Activated naive CD8-positive, alpha-beta T cell treated with anti-CD3 and anti-CD28 coated beads, Interleukin-2, amount 10 ng/mL, durations not matched to agents 7 days and 5 days (primary cell): Measurements from ENCODE around the gene KRT24. TPM values are rescaled to one million over a fixed set of nuclear protein-coding genes. Genes with fewer than 3 reads are reported as not detected.

Experiments used
- ATAC-seq: fragments of 150-1000 bp; cut with Tn5 transposase; one replicate; pipeline ENCODE4 v1.10.0; 2021; ENCODE audit warnings: low read depth, moderate library complexity
- POLR2A ChIA-PET: fragments of 350-600 bp; sonication (Branson Sonifier 250); formaldehyde crosslinking; loops from one replicate; lab custom pipeline; 2021; ENCODE audit warnings: antibody characterized with exemption; lab: Charles Lee
- DNase-seq: peaks from one replicate; pipeline ENCODE4 v3.0.0; 2021
- H3K27ac Mint-ChIP-seq: one replicate; pipeline ENCODE4 v1.8.0; 2022; ENCODE audit warnings: mild to moderate bottlenecking, mixed read lengths
- H3K27me3 Mint-ChIP-seq: one replicate; pipeline ENCODE4 v1.8.0; 2022; ENCODE audit warnings: mild to moderate bottlenecking, moderate library complexity, mixed read lengths
- H3K36me3 Mint-ChIP-seq: one replicate; pipeline ENCODE4 v1.8.0; 2021; ENCODE audit warnings: mild to moderate bottlenecking, mixed read lengths
- H3K4me1 Mint-ChIP-seq: one replicate; pipeline ENCODE4 v1.8.0; 2021; ENCODE audit warnings: mixed read lengths
- H3K4me3 Mint-ChIP-seq: one replicate; pipeline ENCODE4 v1.8.0; 2022; ENCODE audit warnings: mild to moderate bottlenecking, moderate library complexity, mixed read lengths
- H3K9me3 Mint-ChIP-seq: one replicate; pipeline ENCODE4 v1.8.0; 2021; ENCODE audit warnings: mixed read lengths
- total RNA-seq, 2 experiments: library from RNA; stranded (reverse); gene quantifications; one replicate each; pipeline ENCODE4 v1.2.3, GENCODE V29; 2021

The KRT24 gene
- total RNA-seq, 2 experiments from 2014 or later: not detected

GRCh38 chr17:40679523-40679907 is 24.0 kb downstream of the KRT24 start:
- POLR2A ChIA-PET: no interaction called here
- no peak overlapping the region for H3K4me3 Mint-ChIP-seq
- ATAC-seq (no peak), DNase-seq (no peak)
- H3K4me1 Mint-ChIP-seq: peaks cover 8% of the 10 kb centered on the region
- H3K9me3 Mint-ChIP-seq: no peaks in the 10 kb centered on the region
- H3K27ac Mint-ChIP-seq: no peak overlapping the region
- no peaks in the 10 kb centered on the region for H3K36me3 Mint-ChIP-seq
- peaks cover 52% of the 10 kb centered on the region for H3K27me3 Mint-ChIP-seq

- POLR2A ChIA-PET: no interaction called here
- Mint-ChIP-seq H3K9me3 (no peaks in the 10 kb centered on the region), H3K36me3 (no peaks in the 10 kb centered on the region), H3K27me3 (peaks cover 54% of the 10 kb centered on the region), H3K4me3 (no peak overlapping the region), H3K4me1 (peaks cover 8% of the 10 kb centered on the region), H3K27ac (no peak overlapping the region)
- DNase-seq: no peak
- ATAC-seq: no peak
Observed at GRCh38 chr17:40678902-40679522, 24.5 kb downstream of the KRT24 start.

- H3K4me1 Mint-ChIP-seq: peaks cover 8% of the 10 kb centered on the region
- no peak for ATAC-seq
- POLR2A ChIA-PET: no interaction called here
- H3K9me3 Mint-ChIP-seq: no peaks in the 10 kb centered on the region
- peaks cover 42% of the 10 kb centered on the region for H3K27me3 Mint-ChIP-seq
- no peak overlapping the region for H3K27ac Mint-ChIP-seq
- H3K4me3 Mint-ChIP-seq: no peak overlapping the region
- no peaks in the 10 kb centered on the region for H3K36me3 Mint-ChIP-seq
- DNase-seq: no peak
Observed at GRCh38 chr17:40675905-40676304, 27.6 kb downstream of the KRT24 start.

- Mint-ChIP-seq H3K9me3 (no peaks in the 10 kb centered on the region), H3K36me3 (no peaks in the 10 kb centered on the region), H3K27me3 (peaks cover 26% of the 10 kb centered on the region), H3K4me1 (peaks cover 3% of the 10 kb centered on the region), H3K4me3 (no peak overlapping the region), H3K27ac (no peak overlapping the region)
- DNase-seq (no peak), ATAC-seq (no peak)
- POLR2A ChIA-PET: no interaction called here
Observed at GRCh38 chr17:40672654-40673053, 30.9 kb downstream of the KRT24 start.

GRCh38 chr17:40671282-40671681 is 32.3 kb downstream of the KRT24 start:
- Mint-ChIP-seq H3K27me3 (peaks cover 28% of the 10 kb centered on the region), H3K4me1 (peaks cover 1% of the 10 kb centered on the region), H3K27ac (no peak overlapping the region), H3K36me3 (no peaks in the 10 kb centered on the region), H3K4me3 (no peak overlapping the region), H3K9me3 (no peaks in the 10 kb centered on the region)
- no peak for DNase-seq
- no peak for ATAC-seq
- POLR2A ChIA-PET: no interaction called here

GRCh38 chr17:40666331-40666730 is 37.2 kb downstream of the KRT24 start:
- no peak for ATAC-seq
- Mint-ChIP-seq H3K36me3 (peaks cover 2% of the 10 kb centered on the region), H3K4me1 (peaks cover 7% of the 10 kb centered on the region), H3K27me3 (peaks cover 34% of the 10 kb centered on the region), H3K9me3 (no peaks in the 10 kb centered on the region), H3K27ac (no peak overlapping the region), H3K4me3 (no peak overlapping the region)
- no peak for DNase-seq
- POLR2A ChIA-PET: no interaction called here

- POLR2A ChIA-PET: interaction anchor here (0.7 to 1.0 kb wide), 2 partner anchors 18 to 68 kb away, joined by 3 to 4 read pairs; partner anchors contain the start of gene SMARCE1
- Mint-ChIP-seq H3K4me1 (peaks cover 10% of the 10 kb centered on the region), H3K27me3 (peaks cover 34% of the 10 kb centered on the region), H3K4me3 (peak within 1 kb of the TSS; percentile 56), H3K9me3 (no peaks in the 10 kb centered on the region), H3K27ac (no peak within 1 kb of the TSS), H3K36me3 (peaks cover 2% of the 10 kb centered on the region)
- ATAC-seq (no peak), DNase-seq (no peak)
Observed at GRCh38 chr17:40664582-40665333, 38.8 kb downstream of the KRT24 start, which contains the start of gene KRT222. Gene KRT222, minus strand, starts transcription at chr17:40665177. Its CDS starts 78 bp downstream, at chr17:40665099.

- no peak for DNase-seq
- no peak for ATAC-seq
- POLR2A ChIA-PET: no interaction called here
- Mint-ChIP-seq H3K4me1 (peaks cover 13% of the 10 kb centered on the region), H3K9me3 (peaks cover 2% of the 10 kb centered on the region), H3K4me3 (no peak overlapping the region), H3K36me3 (peaks cover 4% of the 10 kb centered on the region), H3K27me3 (peaks cover 34% of the 10 kb centered on the region), H3K27ac (no peak overlapping the region)
Observed at GRCh38 chr17:40663252-40663651, 40.3 kb downstream of the KRT24 start.

GRCh38 chr17:40659911-40660310 is 43.6 kb downstream of the KRT24 start:
- DNase-seq (no peak), ATAC-seq (peak; percentile 33)
- Mint-ChIP-seq H3K4me3 (no peak overlapping the region), H3K9me3 (peaks cover 2% of the 10 kb centered on the region), H3K27me3 (peaks cover 26% of the 10 kb centered on the region), H3K36me3 (peaks cover 4% of the 10 kb centered on the region), H3K4me1 (peaks cover 8% of the 10 kb centered on the region), H3K27ac (no peak overlapping the region)
- POLR2A ChIA-PET: no interaction called here

GRCh38 chr17:40658396-40658795 is 45.2 kb downstream of the KRT24 start:
- DNase-seq (no peak), ATAC-seq (no peak)
- Mint-ChIP-seq H3K27ac (no peak overlapping the region), H3K27me3 (peaks cover 25% of the 10 kb centered on the region), H3K4me1 (peaks cover 5% of the 10 kb centered on the region), H3K4me3 (no peak overlapping the region), H3K9me3 (peaks cover 2% of the 10 kb centered on the region), H3K36me3 (peaks cover 2% of the 10 kb centered on the region)
- POLR2A ChIA-PET: no interaction called here

- no peak for ATAC-seq
- Mint-ChIP-seq H3K36me3 (peaks cover 2% of the 10 kb centered on the region), H3K4me1 (peaks cover 6% of the 10 kb centered on the region), H3K9me3 (no peaks in the 10 kb centered on the region), H3K27ac (no peak overlapping the region), H3K4me3 (no peak overlapping the region), H3K27me3 (peaks cover 12% of the 10 kb centered on the region)
- no peak for DNase-seq
- POLR2A ChIA-PET: no interaction called here
Observed at GRCh38 chr17:40651939-40652338, 51.6 kb downstream of the KRT24 start.

GRCh38 chr17:40648384-40648968 is 55.1 kb downstream of the KRT24 start:
- Mint-ChIP-seq H3K36me3 (peaks cover 10% of the 10 kb centered on the region), H3K27ac (peak overlapping the region; percentile 94), H3K27me3 (peaks cover 3% of the 10 kb centered on the region), H3K4me3 (peak overlapping the region; percentile 95), H3K9me3 (no peaks in the 10 kb centered on the region), H3K4me1 (peaks cover 17% of the 10 kb centered on the region)
- no peak for DNase-seq
- POLR2A ChIA-PET: interaction anchor here (0.9 to 2.9 kb wide), 10 partner anchors 21 to 1018 kb away, joined by 3 to 19 read pairs (median 10); no protein-coding TSS in a partner anchor
- ATAC-seq: no peak
